Measurements from ENCODE around the gene ID4.
"Not testable (repeated sequence)": the region's sequence is repeated elsewhere in the genome, so short reads cannot be mapped to it uniquely, and the experiment has no call there.

Gene ID4

DNA sequence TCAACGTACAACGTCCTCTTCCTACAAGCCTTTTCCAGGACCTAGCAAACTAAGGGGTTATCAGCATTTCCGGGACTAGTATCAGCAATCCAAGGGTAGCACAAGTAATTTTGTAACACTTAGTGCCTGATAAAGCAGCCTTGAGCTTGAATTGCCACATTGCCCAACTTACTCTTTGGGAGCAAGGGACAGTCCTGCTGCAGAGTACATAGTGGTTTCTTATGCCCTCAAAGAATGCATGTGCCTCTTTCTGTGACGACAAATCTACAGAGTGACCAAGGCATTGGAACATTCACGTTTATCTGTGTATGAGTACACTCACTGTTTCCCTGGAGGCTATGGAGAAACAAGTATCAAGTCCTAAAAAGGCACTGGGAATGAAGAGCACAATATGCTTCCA, 3.2 kb upstream of the ID4 start:
- no peak for DNase-seq

DNA sequence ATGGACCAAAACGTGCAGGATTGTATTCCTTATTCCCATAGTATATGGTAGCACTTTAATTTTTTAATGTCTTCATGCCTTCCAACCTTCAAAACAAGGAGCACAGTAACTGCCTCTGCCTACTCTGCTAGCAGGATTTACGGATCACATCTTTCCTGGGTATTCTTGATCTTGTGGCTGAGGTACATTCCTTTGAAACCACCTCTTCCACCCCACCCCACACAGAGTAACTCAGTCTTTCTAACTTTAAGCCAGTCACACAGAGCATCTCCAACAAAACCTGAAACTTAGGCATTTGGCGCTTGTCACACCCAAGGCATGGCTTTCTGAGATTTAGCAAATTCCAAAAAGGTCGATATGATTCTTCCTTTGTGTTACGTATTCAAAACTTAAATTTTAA, 2.3 kb upstream of the ID4 start:
- no peak for DNase-seq

- DNase-seq = no peak
Observed at GRCh38 chr6:19835605-19836004, 1.6 kb upstream of the ID4 start.

- peak in 3 of 14 donors; percentile 2 to 37 (median 7) for DNase-seq
Observed at GRCh38 chr6:19837511-19838441, 606 bp downstream of the ID4 start.

- peak in 2 of 14 donors; percentile 5 to 39 for DNase-seq
Observed at GRCh38 chr6:19838442-19839236, 1.5 kb downstream of the ID4 start.

DNA sequence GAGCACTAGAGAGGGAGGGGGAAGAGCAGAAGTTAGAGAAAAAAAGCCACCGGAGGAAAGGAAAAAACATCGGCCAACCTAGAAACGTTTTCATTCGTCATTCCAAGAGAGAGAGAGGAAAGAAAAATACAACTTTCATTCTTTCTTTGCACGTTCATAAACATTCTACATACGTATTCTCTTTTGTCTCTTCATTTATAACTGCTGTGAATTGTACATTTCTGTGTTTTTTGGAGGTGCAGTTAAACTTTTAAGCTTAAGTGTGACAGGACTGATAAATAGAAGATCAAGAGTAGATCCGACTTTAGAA, 2.0 kb downstream of the ID4 start:
- no peak for DNase-seq

DNA sequence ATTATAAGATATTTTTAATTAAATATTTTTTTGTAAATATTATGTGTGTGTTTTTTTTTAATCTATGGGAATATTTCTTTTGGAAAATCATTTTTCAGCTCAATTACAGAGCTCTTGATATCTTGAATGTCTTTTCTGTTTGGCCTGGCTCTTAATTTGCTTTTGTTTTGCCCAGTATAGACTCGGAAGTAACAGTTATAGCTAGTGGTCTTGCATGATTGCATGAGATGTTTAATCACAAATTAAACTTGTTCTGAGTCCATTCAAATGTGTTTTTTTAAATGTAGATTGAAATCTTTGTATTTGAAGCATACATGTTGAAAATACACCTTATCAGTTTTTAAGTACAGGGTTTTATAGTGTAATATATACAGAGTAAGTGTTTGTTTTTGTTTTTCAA, 2.6 kb downstream of the ID4 start:
- no peak for DNase-seq

GRCh38 chr6:19841181-19841580, 4.0 kb downstream of the ID4 start:
- no peak for DNase-seq

DNA sequence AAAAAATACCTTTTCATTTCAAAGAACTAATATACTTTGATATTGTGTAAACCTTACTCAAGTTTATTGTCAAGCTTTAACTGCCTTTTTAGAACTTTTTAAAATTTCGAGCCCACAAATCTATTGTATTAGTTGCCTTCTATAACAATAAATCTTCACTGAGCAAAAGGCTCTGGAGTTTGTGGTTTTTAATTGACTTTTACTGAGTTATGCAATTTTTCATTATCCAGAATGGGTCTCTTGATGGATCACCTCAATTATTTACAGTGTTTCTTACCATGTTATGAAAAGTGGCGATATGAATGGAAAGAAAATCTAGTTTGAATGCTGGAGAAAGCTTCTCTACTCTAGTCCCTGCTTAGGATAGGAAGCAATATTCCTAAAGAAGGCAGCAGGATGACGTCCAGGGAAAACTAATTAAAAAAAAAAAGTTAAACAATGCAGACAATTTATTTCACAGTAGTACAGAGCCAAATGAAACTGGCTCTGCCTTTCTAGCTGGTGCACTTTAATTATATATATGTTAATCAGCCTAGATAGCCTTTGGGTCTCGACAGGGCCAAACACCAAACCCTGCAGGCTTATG, 5.0 kb downstream of the ID4 start:
- no peak for DNase-seq

DNA sequence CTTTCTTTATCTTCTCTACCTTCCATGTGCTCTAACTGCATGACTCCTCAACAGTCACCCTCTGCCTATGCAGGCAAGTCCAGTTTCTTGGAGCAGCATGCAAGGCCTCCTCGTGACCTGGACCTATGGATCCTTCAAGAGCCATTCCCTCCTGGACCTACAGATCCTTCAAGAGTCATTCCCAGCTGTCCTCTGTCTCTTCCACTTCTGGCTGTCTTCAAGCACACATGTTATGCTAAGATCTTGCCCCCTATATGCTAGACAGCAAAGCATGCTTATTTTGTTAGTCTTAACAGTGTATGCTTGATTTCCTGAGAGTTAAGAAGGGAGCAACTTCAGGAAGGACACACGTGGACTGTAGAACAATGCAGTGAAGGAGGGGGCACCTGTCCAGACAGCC, 7.5 kb downstream of the ID4 start:
- DNase-seq = no peak

DNA sequence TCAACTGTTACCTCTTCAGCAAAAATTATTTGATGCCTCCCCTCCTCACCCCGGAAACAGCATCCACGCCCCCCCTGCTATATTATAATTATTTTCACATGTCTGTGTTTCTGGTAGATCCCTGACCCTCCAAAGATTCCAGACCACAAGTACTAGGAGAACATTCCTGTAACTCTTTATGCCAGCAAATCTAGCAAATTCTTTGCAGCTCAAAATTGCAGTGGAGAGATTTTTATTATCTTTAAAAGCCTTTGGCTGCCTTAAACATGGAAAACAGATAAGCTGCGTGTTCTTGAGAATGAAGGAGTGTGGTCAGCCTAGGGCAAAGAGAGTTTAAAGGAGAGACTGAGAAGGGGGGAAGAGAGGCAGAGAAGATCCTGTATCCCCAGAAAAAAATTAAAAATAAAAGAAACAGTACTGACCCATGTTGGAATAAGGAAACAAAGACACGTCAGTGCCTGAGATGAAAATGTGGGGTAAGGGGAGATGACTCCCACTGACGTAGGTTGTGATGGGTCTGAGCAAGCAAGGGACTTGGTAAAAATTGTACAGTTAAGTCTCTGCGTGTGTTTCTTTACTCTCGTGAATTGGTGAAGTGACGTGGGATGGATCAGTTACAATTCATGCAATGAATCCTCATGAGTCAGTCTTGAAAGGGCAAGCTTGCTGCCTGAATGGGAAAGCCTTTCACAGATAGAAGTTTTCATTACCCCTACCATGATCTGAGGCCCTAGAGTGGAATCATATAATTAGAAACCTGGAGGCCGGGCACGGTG, 8.3 kb downstream of the ID4 start:
- DNase-seq = no peak

GRCh38 chr6:19848465-19849029, 11.4 kb downstream of the ID4 start:
- no peak for DNase-seq

DNA sequence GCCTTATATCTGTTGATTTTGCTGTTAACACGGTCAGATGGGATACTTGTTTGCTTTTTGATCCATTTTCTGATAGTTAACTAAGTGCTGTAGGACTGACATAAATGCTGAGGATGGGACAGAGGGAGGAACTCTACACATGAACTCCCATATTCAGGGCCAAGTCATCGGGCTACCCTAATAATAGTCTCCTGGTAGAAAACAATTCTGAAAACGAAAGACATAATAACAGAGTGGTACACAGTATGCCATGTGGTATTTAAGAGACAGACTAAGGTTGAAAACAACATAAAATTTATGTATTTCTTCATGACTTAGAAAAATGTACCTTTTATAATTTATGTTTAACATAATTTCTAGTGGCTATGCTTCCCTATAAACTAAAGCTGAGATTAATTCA, 12.0 kb downstream of the ID4 start:
- DNase-seq = no peak

GRCh38 chr6:19849755-19850154, 12.6 kb downstream of the ID4 start:
- no peak for DNase-seq

DNA sequence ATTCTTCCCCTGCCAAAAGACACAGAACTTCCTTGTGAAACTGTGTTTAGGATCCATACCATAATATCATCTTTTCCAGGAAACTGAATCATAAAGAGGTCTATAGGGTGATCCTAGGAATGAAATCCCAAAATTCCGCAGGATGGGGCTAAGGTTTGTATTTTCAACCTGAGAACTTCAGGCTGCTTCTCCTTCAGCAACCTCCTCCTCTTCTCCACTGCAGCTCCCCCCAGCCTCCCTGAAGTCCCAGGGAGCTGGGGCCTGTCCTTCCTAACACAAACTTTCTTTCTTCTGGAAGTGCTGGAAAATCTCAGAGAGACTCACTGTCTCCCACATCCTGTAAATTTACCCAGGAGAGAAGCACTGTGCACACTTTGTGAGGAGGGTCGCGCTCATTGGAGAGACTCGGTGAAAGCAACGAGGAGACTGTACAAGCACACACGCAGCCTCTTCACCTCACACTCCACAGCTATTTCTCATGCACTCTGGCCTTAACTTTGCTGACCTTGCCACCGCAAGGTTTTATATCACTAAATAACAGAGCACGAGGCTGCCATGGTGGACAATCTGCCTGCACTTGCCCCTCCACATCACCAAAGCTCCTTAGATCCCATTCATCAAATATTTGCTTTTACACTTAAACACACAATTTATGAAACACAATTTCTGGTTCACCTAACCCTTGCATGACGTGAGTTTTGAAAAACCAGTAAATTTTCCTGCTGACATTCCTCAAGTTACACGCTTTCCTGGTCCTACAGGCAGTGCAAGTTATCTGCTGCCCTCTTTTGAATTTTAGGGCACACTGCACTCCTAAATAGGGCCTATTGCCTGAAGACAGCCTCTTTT, 14.3 kb downstream of the ID4 start:
- peak in 5 of 14 donors; percentile 11 to 22 (median 15) for DNase-seq

- DNase-seq = no peak
Observed at GRCh38 chr6:19852090-19852457, 14.9 kb downstream of the ID4 start.

- no peak for DNase-seq
Observed at GRCh38 chr6:19852927-19853326, 15.8 kb downstream of the ID4 start.

GRCh38 chr6:19854421-19855015, 17.3 kb downstream of the ID4 start:
- not testable (repeated sequence) for DNase-seq

GRCh38 chr6:19855536-19855935, 18.4 kb downstream of the ID4 start:
- DNase-seq = no peak

GRCh38 chr6:19857139-19857538, 20.0 kb downstream of the ID4 start:
- DNase-seq = no peak

GRCh38 chr6:19857703-19858102, 20.5 kb downstream of the ID4 start:
- no peak for DNase-seq

Measured in C1 segment of cervical spinal cord (tissue), 14 donors.